Thoracic aorta (tissue), 2 donors: ENCODE data around the gene BTBD3. TPM values are rescaled to one million over a fixed set of nuclear protein-coding genes. Genes with fewer than 3 reads are reported as not detected.

Experiments
- ATAC-seq: fragments of 150-250 bp; one replicate; pipeline ENCODE4 v1.8.0; 2017; ENCODE audit warnings: low read depth; ENCODE audit not compliant: insufficient number of reproducible peaks, low FRiP score
- DNase-seq: peaks from one replicate; pipeline ENCODE4 v3.0.0-alpha.2; 2020; ENCODE audit warnings: low spot score
- H3K27ac ChIP-seq, 2 donors: fragments of 200-600 bp; sonication (generic); 1 replicate in 1 of 2; 2 replicates in 1 of 2; pipeline ENCODE4 v1.5.1; 2016; ENCODE audit warnings: mild to moderate bottlenecking in 2 of 2, moderate library complexity in 2 of 2
- H3K27me3 ChIP-seq: fragments of 200-600 bp; sonication (generic); replicated peaks from 2 replicates; pipeline ENCODE4 v1.6.0; 2016; ENCODE audit warnings: mild to moderate bottlenecking; ENCODE audit not compliant: insufficient read depth
- H3K36me3 ChIP-seq: fragments of 200-600 bp; sonication (generic); one replicate; pipeline ENCODE4 v1.5.1; 2016
- H3K4me1 ChIP-seq, 2 donors: fragments of 200-600 bp; sonication (generic); 1 replicate in 1 of 2; 2 replicates in 1 of 2; pipeline versions ENCODE4 v1.5.1 to v1.6.0; 2016; ENCODE audit warnings: low read depth in 2 of 2, mild to moderate bottlenecking in 1 of 2; ENCODE audit not compliant: control insufficient read depth in 1 of 2
- H3K4me3 ChIP-seq: fragments of 200-600 bp; sonication (generic); 2 replicates; pipeline ENCODE4 v1.5.1; 2016; ENCODE audit warnings: mild to moderate bottlenecking
- H3K9me3 ChIP-seq: fragments of 200-600 bp; sonication (generic); 2 replicates; pipeline ENCODE4 v1.5.1; 2016
- CTCF ChIP-seq: fragments of 200-600 bp; sonication (generic); IDR thresholded peaks from one replicate; pipeline ENCODE4 v1.5.1; 2019; ENCODE audit warnings: antibody characterized with exemption
- total RNA-seq, 2 donors: library from RNA; depleted of rRNA; stranded (reverse); fragments of >200 nt; gene quantifications; one replicate each; pipeline versions ENCODE4 v1.1.0 to v1.2.3, GENCODE V29; 2016

BTBD3 gene
- total RNA-seq, 2 donors from 2014 or later, result 12.3 to 43.8 TPM

DNA sequence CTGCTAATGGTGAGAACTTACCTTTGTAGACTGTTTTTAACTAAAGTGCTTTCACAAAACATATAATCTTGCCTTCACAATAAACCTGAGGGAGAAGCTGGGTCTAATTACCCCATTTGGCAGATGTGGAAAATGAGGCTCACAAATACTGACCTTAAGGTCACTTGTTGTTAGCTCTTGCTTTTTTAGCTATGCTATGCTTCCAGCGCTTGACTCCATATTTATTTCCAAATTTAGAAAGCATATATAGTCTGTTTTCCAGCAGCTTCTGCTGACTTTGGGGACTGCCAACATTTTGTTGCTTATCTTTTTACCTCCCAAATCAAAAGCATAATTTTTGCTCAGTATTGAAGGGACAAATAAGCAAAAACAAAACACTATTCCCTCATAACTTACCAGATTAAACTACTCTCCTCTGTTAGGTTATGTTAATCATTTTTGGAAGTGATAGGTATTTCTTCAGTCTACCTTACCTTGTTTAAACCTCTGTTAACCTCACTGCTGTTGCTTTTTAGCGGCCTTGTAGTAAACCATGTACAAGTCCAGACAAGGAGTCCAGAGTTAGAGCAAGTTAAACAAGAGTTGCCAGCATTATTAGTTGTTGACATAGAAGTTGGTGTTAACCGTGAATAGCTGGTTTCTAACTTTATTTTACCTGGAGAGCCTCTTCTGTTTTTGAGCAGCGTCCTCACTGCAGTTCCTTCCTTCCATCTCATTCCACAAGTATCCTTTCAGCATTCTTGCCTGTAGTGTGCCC is 4.9 kb upstream of the BTBD3 start:
- H3K36me3 ChIP-seq, result no peaks in the 10 kb centered on the region
- DNase-seq, result no peak
- H3K27me3 ChIP-seq, result no peaks in the 10 kb centered on the region
- H3K4me3 ChIP-seq, result no peak overlapping the region
- H3K4me1 ChIP-seq, result peaks cover 0 to 6% of the 10 kb centered on the region in 2 donors
- no peak overlapping the region for H3K27ac ChIP-seq
- ATAC-seq, result no peak
- H3K9me3 ChIP-seq, result no peaks in the 10 kb centered on the region
- TF ChIP-seq CTCF, result no peak

DNA sequence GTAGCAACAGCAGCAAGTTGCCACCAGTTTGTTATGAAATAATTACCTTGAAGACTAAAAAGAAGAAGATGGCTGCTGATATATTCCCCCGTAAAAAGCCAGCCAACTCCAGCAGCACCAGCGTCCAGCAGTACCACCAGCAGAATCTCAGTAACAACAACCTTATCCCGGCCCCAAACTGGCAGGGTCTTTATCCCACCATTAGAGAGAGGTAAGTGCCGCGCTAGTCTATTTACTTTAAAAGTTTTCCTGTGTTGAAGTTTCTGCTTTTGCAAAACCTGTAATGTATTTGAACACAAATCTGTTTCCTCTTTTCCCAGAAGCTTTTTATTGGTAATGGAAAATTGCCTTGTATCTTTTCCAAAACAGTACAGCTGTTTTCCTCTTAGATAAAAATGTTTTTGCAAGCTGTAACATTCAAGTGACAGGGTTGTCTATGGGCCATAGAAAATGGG is 725 bp downstream of the BTBD3 start:
- peak overlapping the region; percentile 58 for H3K4me3 ChIP-seq
- peaks cover 0 to 24% of the 10 kb centered on the region in 2 donors for H3K4me1 ChIP-seq
- DNase-seq (no peak), ATAC-seq (no peak)
- no peak for TF ChIP-seq CTCF
- H3K27ac ChIP-seq, result no peak overlapping the region
- H3K9me3 ChIP-seq, result no peaks in the 10 kb centered on the region
- no peaks in the 10 kb centered on the region for H3K27me3 ChIP-seq
- H3K36me3 ChIP-seq, result no peaks in the 10 kb centered on the region

GRCh38 chr20:11918981-11919380 is 1.3 kb downstream of the BTBD3 start:
- Histone ChIP-seq H3K27ac (no peak overlapping the region), H3K27me3 (no peaks in the 10 kb centered on the region), H3K4me3 (peak overlapping the region; percentile 58), H3K9me3 (no peaks in the 10 kb centered on the region), H3K36me3 (no peaks in the 10 kb centered on the region), H3K4me1 (peaks cover 0 to 24% of the 10 kb centered on the region in 2 donors)
- DNase-seq, result no peak
- no peak for ATAC-seq
- TF ChIP-seq CTCF, result no peak

GRCh38 chr20:11919581-11919980 is 1.9 kb downstream of the BTBD3 start:
- Histone ChIP-seq H3K4me3 (no peak overlapping the region), H3K27me3 (no peaks in the 10 kb centered on the region), H3K4me1 (peaks cover 0 to 24% of the 10 kb centered on the region in 2 donors), H3K27ac (no peak overlapping the region), H3K9me3 (no peaks in the 10 kb centered on the region), H3K36me3 (no peaks in the 10 kb centered on the region)
- ATAC-seq, result no peak
- no peak for TF ChIP-seq CTCF
- DNase-seq, result no peak

DNA sequence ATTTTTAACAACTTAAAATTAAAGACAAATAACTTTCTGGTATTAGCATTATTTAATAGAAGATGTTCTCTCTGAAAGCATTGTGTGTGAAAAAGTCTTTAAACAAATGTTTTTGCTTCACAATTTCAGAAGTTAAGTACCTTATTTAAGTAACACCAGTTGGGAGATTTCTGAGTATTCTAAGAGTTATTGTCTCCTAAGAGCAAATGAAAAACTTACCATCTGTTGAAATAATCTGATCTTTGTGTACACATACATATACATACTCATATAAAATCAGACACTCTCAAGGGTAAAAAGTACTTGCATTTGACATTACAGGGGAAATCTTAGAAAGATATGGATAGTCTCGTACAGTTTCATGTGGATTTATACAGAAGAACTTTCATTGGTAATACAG is 2.4 kb downstream of the BTBD3 start:
- TF ChIP-seq CTCF, result no peak
- no peak overlapping the region for H3K27ac ChIP-seq
- DNase-seq (no peak), ATAC-seq (no peak)
- no peaks in the 10 kb centered on the region for H3K36me3 ChIP-seq
- no peak overlapping the region for H3K4me3 ChIP-seq
- H3K4me1 ChIP-seq, result peaks cover 0 to 24% of the 10 kb centered on the region in 2 donors
- no peaks in the 10 kb centered on the region for H3K9me3 ChIP-seq
- H3K27me3 ChIP-seq, result no peaks in the 10 kb centered on the region
